ENCODE data around the gene PACSIN3. TPM values are rescaled to one million over a fixed set of nuclear protein-coding genes. Genes with fewer than 3 reads are reported as not detected.

PACSIN3 gene
- total RNA-seq, result not detected

GRCh38 chr11:47186076-47186699 is at the start of gene PACSIN3:
PACSIN3 (minus strand) TSS chr11:47186434; CDS start chr11:47182727, 3,707 bp downstream.
- peaks cover 22% of the 10 kb centered on the region for H3K4me1 ChIP-seq (ENCODE audit: insufficient read depth, low read length)
- peak within 1 kb of the TSS; percentile 30 for H3K4me3 ChIP-seq (ENCODE audit: low read length)
- peaks cover 44% of the 10 kb centered on the region for H3K27me3 ChIP-seq (ENCODE audit: insufficient read depth, low read length)
- H3K9me3 ChIP-seq (ENCODE audit: low read depth, low read length), result no peaks in the 10 kb centered on the region

GRCh38 chr11:47235163-47235562 is 48.9 kb upstream of the PACSIN3 start:
- no peaks in the 10 kb centered on the region for H3K4me1 ChIP-seq (ENCODE audit: insufficient read depth, low read length)
- H3K9me3 ChIP-seq (ENCODE audit: low read depth, low read length), result no peaks in the 10 kb centered on the region
- H3K27me3 ChIP-seq (ENCODE audit: insufficient read depth, low read length), result no peaks in the 10 kb centered on the region
- H3K4me3 ChIP-seq (ENCODE audit: low read length), result no peak overlapping the region

GRCh38 chr11:47234669-47235100 is 48.5 kb upstream of the PACSIN3 start:
- Histone ChIP-seq H3K27me3 (ENCODE audit: insufficient read depth, low read length) (no peaks in the 10 kb centered on the region), H3K9me3 (ENCODE audit: low read depth, low read length) (no peaks in the 10 kb centered on the region), H3K4me1 (ENCODE audit: insufficient read depth, low read length) (no peaks in the 10 kb centered on the region), H3K4me3 (ENCODE audit: low read length) (no peak overlapping the region)

GRCh38 chr11:47233989-47234668 is 47.9 kb upstream of the PACSIN3 start:
- Histone ChIP-seq H3K4me3 (ENCODE audit: low read length) (no peak overlapping the region), H3K4me1 (ENCODE audit: insufficient read depth, low read length) (no peaks in the 10 kb centered on the region), H3K9me3 (ENCODE audit: low read depth, low read length) (no peaks in the 10 kb centered on the region)

GRCh38 chr11:47233051-47233450 is 46.8 kb upstream of the PACSIN3 start:
- Histone ChIP-seq H3K4me1 (ENCODE audit: insufficient read depth, low read length) (no peaks in the 10 kb centered on the region), H3K9me3 (ENCODE audit: low read depth, low read length) (no peaks in the 10 kb centered on the region), H3K4me3 (ENCODE audit: low read length) (no peak overlapping the region), H3K27me3 (ENCODE audit: insufficient read depth, low read length) (no peaks in the 10 kb centered on the region)

More at GRCh38 chr11:47233989-47234668, 47.9 kb upstream of the PACSIN3 start:
- H3K27me3 ChIP-seq (ENCODE audit: insufficient read depth, low read length), result no peaks in the 10 kb centered on the region

- Histone ChIP-seq H3K9me3 (ENCODE audit: low read depth, low read length) (no peaks in the 10 kb centered on the region), H3K27me3 (ENCODE audit: insufficient read depth, low read length) (no peaks in the 10 kb centered on the region), H3K4me3 (ENCODE audit: low read length) (no peak overlapping the region), H3K4me1 (ENCODE audit: insufficient read depth, low read length) (peaks cover 9% of the 10 kb centered on the region)
Observed at GRCh38 chr11:47229161-47229560, 42.9 kb upstream of the PACSIN3 start.

- Histone ChIP-seq H3K4me1 (ENCODE audit: insufficient read depth, low read length) (peaks cover 9% of the 10 kb centered on the region), H3K4me3 (ENCODE audit: low read length) (no peak overlapping the region), H3K27me3 (ENCODE audit: insufficient read depth, low read length) (no peaks in the 10 kb centered on the region), H3K9me3 (ENCODE audit: low read depth, low read length) (no peaks in the 10 kb centered on the region)
Observed at GRCh38 chr11:47225552-47226400, 39.5 kb upstream of the PACSIN3 start.

GRCh38 chr11:47222696-47223095 is 36.5 kb upstream of the PACSIN3 start:
- Histone ChIP-seq H3K9me3 (ENCODE audit: low read depth, low read length) (no peaks in the 10 kb centered on the region), H3K4me3 (ENCODE audit: low read length) (no peak overlapping the region), H3K27me3 (ENCODE audit: insufficient read depth, low read length) (no peaks in the 10 kb centered on the region), H3K4me1 (ENCODE audit: insufficient read depth, low read length) (peaks cover 9% of the 10 kb centered on the region)

- Histone ChIP-seq H3K9me3 (ENCODE audit: low read depth, low read length) (no peaks in the 10 kb centered on the region), H3K4me1 (ENCODE audit: insufficient read depth, low read length) (peaks cover 18% of the 10 kb centered on the region), H3K27me3 (ENCODE audit: insufficient read depth, low read length) (no peaks in the 10 kb centered on the region), H3K4me3 (ENCODE audit: low read length) (no peak overlapping the region)
Observed at GRCh38 chr11:47220401-47220821, 34.2 kb upstream of the PACSIN3 start.

- peaks cover 27% of the 10 kb centered on the region for H3K4me1 ChIP-seq (ENCODE audit: insufficient read depth, low read length)
- H3K27me3 ChIP-seq (ENCODE audit: insufficient read depth, low read length), result no peaks in the 10 kb centered on the region
- no peaks in the 10 kb centered on the region for H3K9me3 ChIP-seq (ENCODE audit: low read depth, low read length)
- peak overlapping the region; percentile 76 for H3K4me3 ChIP-seq (ENCODE audit: low read length)
Observed at GRCh38 chr11:47216121-47216798, 30.0 kb upstream of the PACSIN3 start.

GRCh38 chr11:47215366-47215910 is 29.2 kb upstream of the PACSIN3 start:
- no peaks in the 10 kb centered on the region for H3K9me3 ChIP-seq (ENCODE audit: low read depth, low read length)
- no peaks in the 10 kb centered on the region for H3K27me3 ChIP-seq (ENCODE audit: insufficient read depth, low read length)
- H3K4me3 ChIP-seq (ENCODE audit: low read length), result peak overlapping the region; percentile 76
- peaks cover 27% of the 10 kb centered on the region for H3K4me1 ChIP-seq (ENCODE audit: insufficient read depth, low read length)

- Histone ChIP-seq H3K4me1 (ENCODE audit: insufficient read depth, low read length) (peaks cover 27% of the 10 kb centered on the region), H3K4me3 (ENCODE audit: low read length) (peak overlapping the region; percentile 76), H3K9me3 (ENCODE audit: low read depth, low read length) (no peaks in the 10 kb centered on the region), H3K27me3 (ENCODE audit: insufficient read depth, low read length) (no peaks in the 10 kb centered on the region)
Observed at GRCh38 chr11:47213950-47214565, 27.8 kb upstream of the PACSIN3 start.

- Histone ChIP-seq H3K4me3 (ENCODE audit: low read length) (no peak overlapping the region), H3K4me1 (ENCODE audit: insufficient read depth, low read length) (peaks cover 27% of the 10 kb centered on the region), H3K9me3 (ENCODE audit: low read depth, low read length) (no peaks in the 10 kb centered on the region), H3K27me3 (ENCODE audit: insufficient read depth, low read length) (no peaks in the 10 kb centered on the region)
Observed at GRCh38 chr11:47212938-47213337, 26.7 kb upstream of the PACSIN3 start.

- H3K27me3 ChIP-seq (ENCODE audit: insufficient read depth, low read length), result no peaks in the 10 kb centered on the region
- no peak overlapping the region for H3K4me3 ChIP-seq (ENCODE audit: low read length)
- no peaks in the 10 kb centered on the region for H3K9me3 ChIP-seq (ENCODE audit: low read depth, low read length)
- peaks cover 2% of the 10 kb centered on the region for H3K4me1 ChIP-seq (ENCODE audit: insufficient read depth, low read length)
Observed at GRCh38 chr11:47208628-47209027, 22.4 kb upstream of the PACSIN3 start.
